Measurements from ENCODE around the gene SH2D1A.
"Not testable (repeated sequence)": the region's sequence is repeated elsewhere in the genome, so short reads cannot be mapped to it uniquely, and the experiment has no call there.

The SH2D1A gene

DNA sequence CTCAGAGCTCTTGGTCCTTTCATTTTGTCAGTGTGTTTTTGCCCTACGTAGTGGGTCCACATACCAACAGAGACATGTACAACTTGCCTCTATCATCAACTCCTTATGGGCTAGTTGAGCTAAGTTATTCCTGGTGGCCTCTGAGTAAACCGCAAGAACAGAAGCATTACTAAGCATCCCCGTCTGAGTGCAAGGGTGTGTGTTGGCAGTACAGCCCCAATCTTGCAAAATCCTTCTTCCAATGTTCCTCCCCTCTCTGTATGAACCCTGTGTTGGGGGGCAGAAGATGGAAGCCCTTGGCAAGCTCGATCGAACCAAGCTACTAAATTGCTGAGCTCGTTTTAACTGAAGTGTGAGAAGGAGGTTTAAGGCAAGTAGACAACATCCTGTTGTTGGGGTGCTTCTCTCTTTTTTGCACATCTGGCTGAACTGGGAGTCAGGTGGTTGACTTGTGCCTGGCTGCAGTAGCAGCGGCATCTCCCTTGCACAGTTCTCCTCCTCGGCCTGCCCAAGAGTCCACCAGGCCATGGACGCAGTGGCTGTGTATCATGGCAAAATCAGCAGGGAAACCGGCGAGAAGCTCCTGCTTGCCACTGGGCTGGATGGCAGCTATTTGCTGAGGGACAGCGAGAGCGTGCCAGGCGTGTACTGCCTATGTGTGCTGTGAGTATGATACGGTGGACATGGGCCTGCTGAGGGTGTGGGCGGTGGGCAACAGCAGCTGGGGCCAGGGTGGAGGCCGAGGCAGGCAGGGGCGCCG is at the start of gene SH2D1A:
SH2D1A (plus strand) TSS at position 447 of the 760 bp plus-strand sequence; CDS start at position 527, 80 bp downstream.
- no peak for DNase-seq (ENCODE audit: low read depth, low spot score)

DNA sequence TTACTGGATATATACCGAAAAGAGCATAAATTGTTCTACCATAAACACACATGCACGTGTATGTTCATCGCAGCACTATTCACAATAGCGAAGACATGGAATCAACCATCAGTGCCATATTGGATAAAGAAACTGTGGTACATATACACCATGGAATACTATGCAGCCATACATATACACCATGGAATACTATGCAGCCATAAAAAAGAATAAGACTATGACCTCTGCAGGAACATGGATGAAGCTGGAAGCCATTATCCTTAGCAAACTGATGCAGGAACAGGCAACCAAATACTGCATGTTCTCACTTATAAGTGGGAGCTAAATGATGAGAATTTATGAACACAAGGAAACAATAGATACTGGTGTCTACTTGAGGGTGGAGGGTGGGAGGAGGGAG is 47.0 kb upstream of the SH2D1A start:
- DNase-seq (ENCODE audit: low read depth, low spot score) = not testable (repeated sequence)

DNA sequence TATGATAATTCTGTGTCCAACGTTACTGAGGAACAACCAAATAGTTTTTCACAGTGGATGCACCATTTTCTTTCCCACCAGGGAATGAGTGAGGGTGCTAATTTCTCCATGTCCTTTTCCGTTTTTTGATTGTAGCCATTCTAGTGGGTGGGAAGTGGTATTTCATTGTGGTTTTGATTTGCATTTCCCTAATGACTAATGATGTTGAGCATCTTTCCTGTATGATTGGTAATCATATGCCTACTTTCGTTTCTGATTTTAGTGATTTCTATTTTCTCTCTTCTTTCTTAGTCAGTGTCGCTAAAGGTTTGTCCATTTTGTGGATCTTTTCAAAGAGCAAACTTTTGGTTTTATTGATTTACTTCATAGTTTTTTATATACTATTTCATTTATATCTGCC is 46.0 kb upstream of the SH2D1A start:
- DNase-seq (ENCODE audit: low read depth, low spot score) = no peak

DNA sequence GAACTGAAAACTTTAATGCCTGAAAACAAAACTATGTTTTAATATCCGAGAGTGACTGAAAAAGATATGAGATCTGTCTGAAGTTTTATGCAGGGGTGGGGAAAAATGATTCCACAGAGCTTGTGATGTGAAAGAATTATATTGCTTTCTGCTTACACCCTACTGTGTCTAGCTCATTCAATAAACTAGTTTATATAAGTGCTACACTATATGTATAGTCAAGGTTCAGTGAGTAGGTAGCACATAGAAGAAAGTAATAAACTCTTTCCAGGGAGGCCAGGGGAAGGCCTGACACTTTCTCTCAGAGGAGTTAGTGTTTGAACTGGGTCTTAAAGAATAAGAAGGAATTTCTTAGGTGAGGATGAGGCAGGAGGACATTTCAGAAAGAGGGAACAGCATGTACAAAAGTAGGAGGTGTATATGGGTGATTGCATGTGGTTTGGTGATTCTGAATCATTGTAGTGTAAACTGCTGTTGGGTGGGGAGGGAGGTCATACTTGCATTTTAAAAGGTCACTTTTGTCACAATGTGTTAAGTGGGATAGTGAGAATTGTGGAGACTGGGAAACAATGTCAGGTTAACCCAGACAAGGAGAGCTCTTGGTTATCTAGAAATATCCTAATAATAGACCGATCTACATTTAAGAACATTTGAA is 39.0 kb upstream of the SH2D1A start:
- DNase-seq (ENCODE audit: low read depth, low spot score) = no peak

DNA sequence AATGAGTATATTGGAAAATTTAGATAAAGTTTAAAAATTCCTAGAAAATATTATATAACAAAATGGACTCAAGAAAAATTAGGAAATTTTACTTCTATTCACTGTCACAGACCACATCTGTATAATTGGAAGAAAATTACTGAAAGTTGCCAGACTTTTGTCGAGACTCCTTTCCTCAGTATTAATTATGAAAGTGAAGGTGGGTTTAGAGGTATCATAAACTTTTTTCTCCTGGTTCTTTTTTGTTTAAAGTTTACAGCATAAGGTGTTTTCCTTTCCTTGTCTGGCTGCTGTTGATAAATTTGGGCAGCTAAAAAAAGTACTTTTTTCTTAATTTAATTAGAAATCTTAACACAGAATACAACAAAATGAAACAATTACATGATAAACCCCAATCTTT is 20.6 kb upstream of the SH2D1A start:
- no peak for DNase-seq (ENCODE audit: low read depth, low spot score)

DNA sequence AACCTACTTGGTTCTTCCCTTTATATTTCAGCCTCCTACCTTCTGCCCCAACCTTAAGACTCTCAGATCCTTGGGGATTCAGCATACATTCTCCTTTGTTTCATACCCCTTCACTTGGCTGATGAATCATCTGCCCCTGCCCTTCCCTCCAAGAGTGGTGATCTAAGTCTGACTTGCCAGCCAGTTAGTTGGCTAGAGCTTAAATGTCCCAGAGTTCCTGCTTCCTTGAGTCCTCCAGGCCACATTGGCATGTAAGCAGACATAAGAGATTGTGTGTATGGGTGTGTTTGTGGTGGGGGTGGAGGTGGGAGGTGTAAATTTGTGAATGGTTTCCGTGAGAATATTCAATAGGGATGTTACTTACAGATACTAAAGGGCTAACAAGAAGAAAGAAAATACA is 17.6 kb upstream of the SH2D1A start:
- no peak for DNase-seq (ENCODE audit: low read depth, low spot score)

GRCh38 chrX:124332481-124333424 is 13.6 kb upstream of the SH2D1A start, which contains the start of gene TEX13D:
Gene TEX13D (plus strand): TSS chrX:124332660. CDS start chrX:124332918, 258 bp downstream.
- DNase-seq (ENCODE audit: low read depth, low spot score) = no peak

- no peak for DNase-seq (ENCODE audit: low read depth, low spot score)
Observed at GRCh38 chrX:124333862-124334261, 12.5 kb upstream of the SH2D1A start.

GRCh38 chrX:124334555-124334954 is 11.8 kb upstream of the SH2D1A start:
- not testable (repeated sequence) for DNase-seq (ENCODE audit: low read depth, low spot score)

- no peak for DNase-seq (ENCODE audit: low read depth, low spot score)
Observed at GRCh38 chrX:124335598-124335997, 10.8 kb upstream of the SH2D1A start.

- DNase-seq (ENCODE audit: low read depth, low spot score) = no peak
Observed at GRCh38 chrX:124337916-124338315, 8.4 kb upstream of the SH2D1A start.

GRCh38 chrX:124338733-124339514 is 7.4 kb upstream of the SH2D1A start:
- DNase-seq (ENCODE audit: low read depth, low spot score) = no peak

- no peak for DNase-seq (ENCODE audit: low read depth, low spot score)
Observed at GRCh38 chrX:124341396-124342132, 4.8 kb upstream of the SH2D1A start.

DNA sequence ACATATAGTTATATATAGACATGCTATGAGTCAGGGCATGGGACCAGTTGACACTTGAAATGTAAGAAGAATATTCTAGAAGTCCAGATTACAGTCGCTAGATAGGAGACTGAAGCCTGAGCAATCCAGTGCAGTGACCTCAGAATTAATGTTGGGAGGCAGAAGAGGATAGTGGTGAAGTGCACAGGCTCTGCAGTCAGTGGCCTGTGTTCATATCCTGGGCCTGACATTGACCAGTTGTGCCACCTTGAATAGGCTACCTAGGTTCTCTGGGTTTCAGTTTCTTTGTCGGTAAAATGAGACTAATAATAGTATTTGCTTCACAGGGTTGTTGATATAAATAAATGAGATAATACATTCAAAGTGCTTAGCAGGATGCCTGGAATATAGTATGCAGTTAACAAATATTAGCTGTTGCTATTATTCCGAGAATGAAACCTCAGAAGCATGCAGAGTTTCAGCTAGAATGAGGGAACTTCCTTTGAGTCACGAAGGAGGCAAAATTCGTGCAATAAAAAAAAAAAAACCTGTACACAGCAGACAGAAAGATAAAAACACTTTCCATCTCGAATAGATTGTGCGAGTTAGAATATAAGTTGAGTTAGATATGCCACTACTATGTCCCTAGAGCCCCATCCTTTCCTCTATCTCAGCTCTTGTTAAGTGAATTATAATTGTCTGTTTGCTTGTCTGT is 4.0 kb upstream of the SH2D1A start:
- DNase-seq (ENCODE audit: low read depth, low spot score) = no peak

- no peak for DNase-seq (ENCODE audit: low read depth, low spot score)
Observed at GRCh38 chrX:124343016-124343415, 3.3 kb upstream of the SH2D1A start.

GRCh38 chrX:124344246-124344645 is 2.1 kb upstream of the SH2D1A start:
- DNase-seq (ENCODE audit: low read depth, low spot score) = no peak

- no peak for DNase-seq (ENCODE audit: low read depth, low spot score)
Observed at GRCh38 chrX:124346877-124347241, 496 bp downstream of the SH2D1A start.

- DNase-seq (ENCODE audit: low read depth, low spot score) = peak; percentile 14
Observed at GRCh38 chrX:124347242-124347641, 879 bp downstream of the SH2D1A start.

DNA sequence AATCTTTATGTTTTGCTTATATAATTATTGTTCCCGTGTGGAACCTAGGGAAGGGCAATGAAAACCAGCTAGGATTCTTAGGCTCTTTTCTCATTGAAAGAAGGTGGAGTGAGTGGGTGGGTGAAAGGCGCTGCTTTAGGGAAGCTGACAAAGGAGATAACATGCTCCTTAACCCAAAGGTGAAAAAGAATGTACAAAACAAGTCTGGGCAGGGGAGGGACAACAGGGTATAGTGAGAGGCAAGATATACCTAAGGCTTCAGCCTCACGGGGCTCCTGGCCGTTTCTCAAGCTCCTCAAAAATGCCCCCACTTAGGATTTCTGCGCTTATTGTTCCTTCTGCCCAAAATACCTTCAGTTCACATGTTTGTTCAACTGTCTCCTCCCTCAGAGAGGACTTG is 1.8 kb downstream of the SH2D1A start:
- no peak for DNase-seq (ENCODE audit: low read depth, low spot score)

- DNase-seq (ENCODE audit: low read depth, low spot score) = no peak
Observed at GRCh38 chrX:124348885-124349453, 2.6 kb downstream of the SH2D1A start.

All from activated CD4-positive, CD25-positive, alpha-beta regulatory T cell treated with anti-CD3 and anti-CD28 coated beads, Interleukin-2, amount 50 U/mL, for 16 hours (primary cell).